ENCODE results near the gene CYYR1.
"Not testable (repeated sequence)": the region's sequence is repeated elsewhere in the genome, so short reads cannot be mapped to it uniquely, and the experiment has no call there.

CYYR1 gene

DNA sequence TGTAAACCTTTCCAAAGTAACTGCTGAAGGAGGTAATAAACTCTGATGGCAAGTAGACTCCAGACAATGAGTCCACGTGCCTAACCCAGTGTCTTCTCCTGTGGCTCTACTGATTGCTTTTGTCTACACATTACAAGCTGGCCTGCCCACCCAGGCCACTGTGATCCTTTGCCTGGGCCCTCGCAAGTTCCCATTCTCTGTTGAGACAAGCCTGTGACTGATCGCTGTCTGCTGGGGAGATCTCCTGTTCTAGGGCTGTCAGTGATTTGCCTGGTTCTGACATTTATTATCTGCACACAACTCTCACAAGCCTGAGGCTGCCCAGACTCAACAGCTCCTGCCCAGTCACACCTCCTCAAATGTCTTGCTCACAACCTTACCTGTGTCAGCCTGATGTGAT, 81.4 kb downstream of the CYYR1 start:
- in situ Hi-C loops (cut with MboI; ENCODE audit: low sequenced_read_pairs), result no loop called here

DNA sequence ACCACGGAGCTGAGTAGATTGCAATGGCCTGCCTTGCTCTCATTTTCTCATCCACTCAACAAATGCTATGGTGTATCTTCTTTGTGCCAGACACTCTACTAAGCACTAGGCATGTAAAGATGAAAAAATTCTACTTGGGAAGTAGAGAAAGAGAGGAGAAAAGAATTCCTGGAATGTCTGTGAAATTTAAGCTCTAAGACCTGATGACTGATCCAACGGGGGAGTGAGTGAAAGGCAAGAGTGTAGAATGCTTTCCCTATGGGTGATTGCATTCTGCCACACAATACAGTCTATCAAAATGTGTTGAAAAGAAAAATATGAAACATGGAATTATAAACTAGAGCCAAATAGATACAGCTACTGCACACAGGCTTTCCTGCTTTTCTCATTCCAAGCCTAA, 82.3 kb downstream of the CYYR1 start:
- in situ Hi-C loops (cut with MboI; ENCODE audit: low sequenced_read_pairs), result no loop called here

DNA sequence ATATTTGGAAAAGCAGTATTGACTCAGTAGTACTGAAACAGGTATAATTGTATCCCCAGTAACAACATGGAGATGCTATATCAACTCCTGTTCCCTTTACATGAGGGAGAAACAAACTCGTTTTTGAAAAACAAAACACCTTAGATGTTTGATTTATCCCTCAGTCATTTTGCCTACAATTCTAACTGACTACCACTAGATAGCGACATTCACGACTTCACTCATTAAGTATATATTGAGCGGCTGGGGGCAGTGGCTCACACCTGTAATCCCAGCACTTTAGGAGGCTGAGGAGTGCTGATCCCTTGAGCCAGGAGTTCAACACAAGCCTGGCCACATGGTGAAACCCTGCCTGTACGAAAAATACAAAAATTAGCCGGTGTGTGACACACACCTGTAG, 83.3 kb downstream of the CYYR1 start:
- in situ Hi-C loops (cut with MboI; ENCODE audit: low sequenced_read_pairs), result no loop called here

DNA sequence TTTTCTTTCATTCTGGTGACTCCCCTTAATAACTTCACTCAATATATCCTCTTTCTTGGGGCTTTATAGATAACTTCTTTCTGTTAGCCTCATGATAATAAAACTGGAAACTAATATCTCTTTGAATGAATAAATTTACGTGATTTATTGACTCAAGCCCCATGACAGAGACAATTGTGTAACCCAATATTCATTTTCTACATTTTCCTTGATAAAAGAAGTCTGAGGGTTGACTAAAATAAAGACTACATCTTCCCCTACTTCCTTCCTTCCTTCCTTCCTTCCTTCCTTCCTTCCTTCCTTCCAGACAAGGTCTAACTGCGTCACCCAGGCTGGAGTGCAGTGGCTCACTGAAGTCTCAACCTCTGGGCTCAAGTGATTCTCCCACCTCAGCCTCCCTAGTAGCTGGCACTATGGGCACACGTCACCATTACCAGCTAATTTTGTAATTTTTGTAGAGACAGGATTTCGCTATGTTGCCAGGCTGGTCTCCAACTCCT, 85.1 kb downstream of the CYYR1 start:
- in situ Hi-C loops (cut with MboI; ENCODE audit: low sequenced_read_pairs), result no loop called here

DNA sequence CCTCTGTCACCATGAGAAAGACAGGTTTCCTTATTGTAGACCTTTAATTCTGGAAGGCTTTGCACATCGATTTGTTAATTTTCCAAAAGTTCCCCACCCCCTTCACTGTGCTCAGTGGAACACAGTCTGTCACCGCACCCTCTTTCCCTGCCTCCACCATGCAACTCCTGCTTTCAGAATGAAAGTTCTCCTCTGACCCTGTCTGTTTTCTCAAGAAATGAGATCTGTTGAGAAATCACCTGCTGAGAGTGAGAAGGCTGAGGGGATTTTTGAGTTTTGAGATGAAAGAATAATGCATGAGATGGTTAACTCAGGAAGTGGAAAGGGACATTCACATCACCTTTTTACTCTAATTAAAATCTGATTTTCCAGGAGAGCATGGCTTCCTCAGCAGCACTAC, 99.6 kb downstream of the CYYR1 start:
- in situ Hi-C loops (cut with MboI; ENCODE audit: low sequenced_read_pairs), result no loop called here

DNA sequence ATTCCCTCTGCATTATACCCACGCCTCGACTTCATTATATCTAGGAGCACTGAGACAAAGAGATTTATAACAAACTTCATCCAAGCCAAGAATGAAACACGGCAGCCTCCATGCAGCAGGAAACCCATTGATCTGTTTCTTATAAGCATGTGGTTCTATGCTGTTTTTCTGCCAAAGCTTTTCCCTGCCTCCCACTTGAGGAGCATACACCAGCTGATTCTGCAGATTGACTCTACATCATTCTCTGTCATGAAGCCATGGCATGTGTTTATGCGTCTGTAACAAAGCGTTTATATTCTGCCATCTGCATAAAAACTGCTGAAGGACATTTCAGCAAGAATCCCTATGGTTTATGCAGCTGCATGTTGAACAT, 102.0 kb downstream of the CYYR1 start:
- in situ Hi-C loops (cut with MboI; ENCODE audit: low sequenced_read_pairs), result no loop called here

DNA sequence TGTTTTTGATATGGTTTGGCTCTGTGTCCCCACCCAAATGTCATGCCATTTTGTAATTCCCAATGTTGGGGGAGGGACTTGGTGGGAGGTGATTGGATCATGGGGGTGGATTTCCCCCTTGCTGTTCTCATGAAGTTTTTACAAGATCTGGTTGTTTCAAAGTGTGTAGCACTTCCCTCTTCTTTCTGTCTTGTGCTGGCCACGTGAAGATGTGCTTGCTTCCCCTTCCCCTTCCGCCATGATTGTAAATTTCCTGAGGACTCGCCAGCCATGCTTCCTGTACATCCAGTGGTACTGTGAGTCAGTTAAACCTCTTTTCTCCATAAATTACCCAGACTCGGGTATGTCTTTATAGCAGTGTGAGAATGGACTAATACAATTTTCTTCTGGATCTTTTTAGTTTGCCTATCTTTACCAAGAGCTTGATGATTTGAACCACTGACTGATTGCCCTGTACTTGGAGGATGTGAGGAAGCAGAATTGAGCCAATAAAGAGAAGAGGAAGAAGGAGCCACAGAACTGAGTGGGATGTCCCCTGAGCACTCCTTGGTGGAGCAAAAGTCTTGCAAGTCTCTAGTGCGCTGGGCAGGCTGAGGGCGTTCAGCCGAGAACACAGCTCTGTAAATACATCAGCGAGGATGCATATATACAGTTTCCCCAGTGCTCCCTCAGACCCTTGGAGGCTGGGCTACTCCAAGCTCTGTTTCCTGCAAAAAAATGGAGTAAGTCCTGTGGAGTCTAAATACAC, 102.6 kb downstream of the CYYR1 start:
- in situ Hi-C loops (cut with MboI; ENCODE audit: low sequenced_read_pairs), result no loop called here

DNA sequence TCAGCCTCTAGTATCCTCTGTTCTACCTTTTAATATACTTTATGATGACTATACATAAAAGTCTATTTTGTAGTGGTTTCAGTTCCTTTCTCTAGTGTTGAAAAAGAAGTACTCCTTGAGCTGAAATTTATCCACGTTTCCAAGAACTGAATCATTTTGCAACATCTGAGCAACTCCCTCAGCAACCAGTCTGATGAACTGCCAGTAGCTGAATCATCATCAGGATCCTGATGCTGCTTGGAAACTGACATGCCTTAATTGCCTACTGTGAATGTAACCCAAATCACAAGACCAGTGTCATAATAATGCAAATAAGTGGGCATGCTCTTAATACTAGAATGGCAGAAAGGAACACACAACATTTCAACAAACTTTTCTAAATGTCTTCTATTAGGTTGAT, 103.3 kb downstream of the CYYR1 start:
- in situ Hi-C loops (cut with MboI; ENCODE audit: low sequenced_read_pairs), result no loop called here

DNA sequence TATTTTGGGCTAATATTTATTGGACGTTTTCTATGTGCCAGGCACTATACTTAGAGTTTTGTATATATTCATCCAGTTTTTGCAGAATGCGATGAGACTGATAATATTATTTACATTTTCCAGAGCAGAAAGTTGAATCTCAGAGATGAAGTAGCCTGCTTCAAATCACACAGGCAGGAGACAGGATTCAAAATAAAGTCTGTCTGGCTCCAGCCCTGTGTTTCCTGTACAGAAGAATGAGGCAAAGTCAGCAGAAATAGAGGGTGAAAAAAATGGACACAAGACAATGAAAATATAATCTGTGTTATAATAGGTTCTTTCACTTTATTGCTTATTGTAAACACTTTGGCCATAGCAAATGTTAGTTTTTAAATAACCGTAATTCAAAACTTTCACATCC, 107.2 kb downstream of the CYYR1 start:
- in situ Hi-C loops (cut with MboI; ENCODE audit: low sequenced_read_pairs), result no loop called here

DNA sequence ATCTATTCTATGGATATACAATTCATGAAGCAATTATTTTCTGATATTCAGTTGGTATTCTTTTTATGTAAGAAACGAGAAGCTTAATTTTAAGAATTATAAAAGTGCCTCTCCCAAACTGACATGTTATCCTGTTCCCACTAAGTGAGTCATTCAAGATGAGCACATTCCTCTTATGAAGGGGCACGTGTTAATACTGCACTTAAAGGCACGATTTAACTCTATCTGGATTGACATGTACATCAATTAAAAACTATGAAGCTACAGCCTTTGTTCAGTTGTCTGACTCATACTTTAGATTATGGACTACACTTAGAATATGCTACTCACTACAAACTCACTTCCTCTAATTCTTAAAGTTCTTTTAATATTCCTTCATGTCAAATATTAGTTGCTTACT, 111.6 kb downstream of the CYYR1 start:
- in situ Hi-C loops (cut with MboI; ENCODE audit: low sequenced_read_pairs), result no loop called here

DNA sequence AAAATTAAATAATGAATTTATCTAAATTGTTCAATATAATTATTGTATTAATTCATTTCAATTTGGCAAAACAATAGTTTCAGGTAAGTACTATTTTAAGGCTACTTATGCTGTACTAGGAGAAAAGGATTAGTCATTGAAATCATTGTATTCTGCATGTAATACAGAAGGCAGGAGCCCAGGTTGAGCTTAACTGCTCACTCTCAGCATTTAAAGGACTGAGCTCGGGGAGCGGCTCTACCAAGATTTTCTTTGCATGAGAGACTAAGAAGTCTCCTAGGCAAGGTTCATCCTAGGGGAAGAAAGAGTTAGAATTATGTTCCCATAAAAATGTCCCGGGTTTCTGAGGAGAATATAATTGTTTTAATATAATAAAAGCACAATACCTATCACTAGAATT, 112.5 kb downstream of the CYYR1 start:
- in situ Hi-C loops (cut with MboI; ENCODE audit: low sequenced_read_pairs), result no loop called here

DNA sequence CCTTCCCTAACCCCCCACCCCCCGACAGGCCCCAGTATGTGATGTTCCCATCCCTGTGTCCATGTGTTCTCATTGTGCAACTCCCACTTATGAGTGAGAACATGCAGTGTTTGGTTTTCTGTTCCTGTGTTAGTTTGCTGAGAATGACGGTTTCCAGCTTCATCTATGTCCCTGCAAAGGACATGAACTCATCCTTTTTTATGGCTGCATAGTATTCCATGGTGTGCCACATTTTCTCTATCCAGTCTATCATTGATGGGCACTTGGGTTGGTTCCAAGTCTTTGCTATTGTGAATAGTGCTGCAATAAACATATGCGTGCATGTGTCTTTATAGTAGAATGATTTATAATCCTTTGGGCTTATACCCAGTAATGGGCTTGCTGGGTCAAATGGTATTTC, 114.2 kb downstream of the CYYR1 start:
- in situ Hi-C loops (cut with MboI; ENCODE audit: low sequenced_read_pairs), result not testable (repeated sequence)

DNA sequence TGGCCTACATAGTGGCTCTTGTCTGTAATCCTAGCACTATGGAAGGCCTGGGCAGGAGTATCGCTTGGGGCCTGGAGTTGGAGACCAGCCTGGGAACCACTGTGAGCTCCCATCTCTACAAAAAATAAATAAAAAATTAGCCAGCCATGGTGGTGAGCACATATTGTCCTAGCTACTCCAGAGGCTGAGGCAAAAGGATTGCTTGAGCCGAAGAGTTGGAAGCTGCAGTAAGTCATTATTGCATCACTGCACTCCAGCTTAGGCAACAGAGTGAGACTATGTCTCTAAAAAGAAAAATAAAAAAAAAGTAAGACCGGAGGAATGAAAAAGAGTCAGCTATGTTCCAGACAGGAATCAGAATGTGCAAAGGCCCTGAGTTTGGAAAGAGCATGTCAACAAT, 115.3 kb downstream of the CYYR1 start:
- in situ Hi-C loops (cut with MboI; ENCODE audit: low sequenced_read_pairs), result no loop called here

DNA sequence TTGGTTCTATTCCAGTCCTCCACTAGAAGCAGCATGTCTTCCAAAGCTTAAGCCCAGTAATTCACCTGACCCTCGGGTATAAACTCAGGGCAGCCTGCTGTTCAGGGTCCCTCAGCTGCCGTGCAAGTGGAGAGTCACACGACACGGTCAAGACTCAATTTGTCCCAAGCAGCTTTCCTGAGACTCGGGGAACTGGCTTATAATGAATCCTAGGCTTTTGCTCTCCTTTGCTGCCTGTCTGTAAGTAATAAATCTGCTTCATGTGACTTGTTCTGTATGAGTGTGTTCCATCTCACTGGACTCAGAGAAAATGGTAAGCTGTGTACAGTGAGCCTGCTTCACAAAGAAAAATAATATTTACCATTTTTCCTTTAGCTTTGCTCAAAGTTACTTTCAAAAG, 119.8 kb downstream of the CYYR1 start:
- in situ Hi-C loops (cut with MboI; ENCODE audit: low sequenced_read_pairs), result no loop called here

DNA sequence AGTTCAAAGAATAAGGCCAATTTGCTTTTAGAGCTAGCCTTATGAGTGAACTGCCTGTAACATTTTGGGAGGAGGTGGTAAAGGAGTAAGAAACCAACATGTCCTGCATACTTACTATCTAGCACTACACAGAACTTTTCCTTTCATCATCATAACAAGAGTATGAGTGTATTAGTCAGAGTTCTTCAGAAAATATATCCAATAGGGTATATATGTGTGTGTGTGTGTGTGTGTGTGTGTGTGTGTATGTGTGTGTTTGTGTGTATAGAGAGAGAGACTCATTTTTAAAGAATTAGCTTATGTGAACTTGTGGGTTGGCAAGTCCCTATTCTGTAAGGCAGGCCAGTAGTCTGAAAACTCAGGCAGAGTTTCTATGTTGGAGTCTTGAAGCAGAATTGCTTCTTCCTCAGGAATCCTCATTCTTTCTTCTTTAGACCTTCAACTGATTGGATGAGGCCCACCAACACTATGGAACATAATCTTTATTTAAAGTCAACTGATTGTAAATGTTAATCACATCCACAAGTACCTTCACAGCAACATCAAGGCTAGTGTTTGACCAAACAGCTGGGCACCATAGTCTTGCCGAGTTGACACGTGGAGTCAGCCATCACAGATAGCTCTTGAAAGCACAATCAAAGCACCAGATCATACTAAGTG, 121.9 kb downstream of the CYYR1 start:
- in situ Hi-C loops (cut with MboI; ENCODE audit: low sequenced_read_pairs), result no loop called here

DNA sequence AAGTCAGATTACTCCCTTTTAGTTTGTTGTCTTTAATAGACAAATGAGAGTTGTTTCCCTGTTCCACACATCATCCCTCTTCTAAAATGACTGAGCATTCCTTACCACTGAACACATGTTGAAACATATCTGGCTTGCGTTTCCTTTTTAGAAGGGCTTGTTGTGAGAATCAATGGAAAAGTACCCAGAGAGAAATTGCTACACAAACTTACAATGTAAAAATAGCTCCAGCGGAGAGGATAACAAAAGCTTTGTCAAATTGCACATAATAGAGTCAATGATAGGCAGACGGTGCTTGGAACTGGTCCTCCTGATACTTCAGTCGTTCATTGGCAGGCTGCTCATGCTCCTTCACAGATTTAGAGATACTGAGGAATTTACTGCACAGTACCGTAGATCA, 123.9 kb downstream of the CYYR1 start:
- in situ Hi-C loops (cut with MboI; ENCODE audit: low sequenced_read_pairs), result no loop called here

DNA sequence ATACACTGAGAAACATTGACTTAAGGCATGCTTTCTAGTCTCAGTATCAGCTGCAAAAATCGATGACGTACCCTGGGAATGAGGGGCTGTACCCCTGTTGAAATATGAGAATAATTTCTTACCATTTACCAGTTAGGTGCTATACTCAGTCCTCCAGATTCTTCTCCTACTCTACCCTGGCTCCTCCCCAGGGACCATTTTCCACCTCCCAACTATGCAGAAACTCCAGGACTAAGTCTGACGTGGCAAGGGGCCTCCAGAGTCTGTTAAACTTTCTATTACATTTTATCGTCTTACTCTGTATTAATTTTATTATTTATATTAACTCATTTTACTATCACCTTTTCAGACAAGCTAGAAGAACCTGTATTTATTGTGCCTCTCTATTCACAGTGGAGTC, 124.3 kb downstream of the CYYR1 start:
- in situ Hi-C loops (cut with MboI; ENCODE audit: low sequenced_read_pairs), result no loop called here

DNA sequence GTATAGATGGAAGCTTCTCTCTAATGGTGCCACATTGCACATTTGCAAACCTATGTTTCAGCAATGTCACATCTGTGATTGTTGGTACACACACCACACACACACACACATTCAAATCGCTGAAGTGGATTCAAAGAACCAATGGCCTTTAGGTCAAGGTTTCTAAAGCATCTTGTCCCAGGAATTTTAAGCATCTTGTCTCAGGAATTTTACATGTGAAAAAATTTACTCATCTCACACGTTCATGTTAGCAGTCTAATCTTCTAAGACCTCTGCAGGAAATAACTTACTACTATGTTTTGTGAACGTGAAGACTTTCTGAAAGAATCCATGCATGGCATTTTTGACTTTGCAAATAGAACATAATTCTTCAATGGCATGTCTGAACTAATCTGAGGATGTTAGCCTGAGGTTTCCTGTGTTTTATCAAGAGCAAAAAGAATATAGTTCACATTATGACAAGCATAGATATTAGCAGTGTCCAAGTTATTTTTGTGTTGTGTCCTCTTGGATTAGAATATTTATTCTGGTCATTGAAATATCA, 125.1 kb downstream of the CYYR1 start:
- in situ Hi-C loops (cut with MboI; ENCODE audit: low sequenced_read_pairs), result no loop called here

DNA sequence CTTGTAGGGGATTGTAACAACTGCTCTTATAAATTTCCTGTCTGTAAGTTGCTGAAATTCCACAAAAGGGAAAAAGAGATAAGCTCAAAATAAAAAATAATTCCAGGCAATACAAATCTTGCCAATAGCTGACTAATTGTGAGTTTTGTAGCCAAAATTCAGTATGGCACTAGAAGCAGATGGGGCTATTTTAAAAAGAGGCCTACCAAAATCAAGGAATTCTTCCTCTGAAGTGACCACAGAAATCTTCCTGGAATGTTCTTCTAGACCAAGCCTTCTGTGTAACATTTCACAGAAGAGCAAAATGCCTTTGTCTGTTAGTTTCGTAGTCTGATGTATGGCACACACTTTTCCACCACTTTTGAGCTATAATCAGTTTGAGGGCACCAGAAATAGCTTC, 127.6 kb downstream of the CYYR1 start:
- in situ Hi-C loops (cut with MboI; ENCODE audit: low sequenced_read_pairs), result no loop called here

DNA sequence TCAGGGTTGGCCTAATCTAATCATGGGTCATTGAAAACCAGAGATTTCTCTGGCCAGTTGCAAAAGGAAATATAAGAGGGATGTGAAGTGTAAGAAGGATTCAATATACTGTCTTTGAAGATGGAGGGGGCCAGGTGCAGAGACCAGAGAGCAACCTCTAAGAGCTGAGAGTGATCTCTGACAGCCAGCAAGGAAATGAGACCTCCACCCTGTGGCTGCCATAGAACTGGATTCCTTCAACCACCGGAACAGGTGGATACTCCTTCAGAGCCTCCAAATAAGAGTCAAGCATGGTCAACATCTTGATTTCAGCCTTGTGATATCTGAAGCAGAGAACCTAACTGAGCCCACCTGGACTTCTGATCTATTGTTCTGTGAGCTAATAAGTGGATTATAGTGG, 128.4 kb downstream of the CYYR1 start:
- in situ Hi-C loops (cut with MboI; ENCODE audit: low sequenced_read_pairs), result no loop called here

DNA sequence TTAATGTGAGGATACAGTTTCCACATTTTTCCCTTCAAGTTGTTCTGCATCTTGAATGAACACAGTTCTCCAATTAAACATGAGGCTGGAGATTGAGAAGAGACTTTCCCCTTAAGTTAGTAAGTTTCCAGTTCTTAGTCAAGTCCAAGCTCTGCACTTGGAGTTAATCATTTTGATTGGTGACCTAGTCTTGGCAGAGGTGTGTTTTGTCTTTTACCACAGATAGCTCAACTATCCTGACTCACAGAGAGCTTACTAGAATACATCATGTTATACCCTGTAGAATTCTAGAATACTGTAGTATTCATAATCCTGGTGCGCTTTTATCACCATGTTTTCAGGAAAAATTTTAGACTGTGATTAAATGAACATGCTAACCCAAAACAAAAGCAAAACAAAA, 129.2 kb downstream of the CYYR1 start:
- in situ Hi-C loops (cut with MboI; ENCODE audit: low sequenced_read_pairs), result no loop called here

DNA sequence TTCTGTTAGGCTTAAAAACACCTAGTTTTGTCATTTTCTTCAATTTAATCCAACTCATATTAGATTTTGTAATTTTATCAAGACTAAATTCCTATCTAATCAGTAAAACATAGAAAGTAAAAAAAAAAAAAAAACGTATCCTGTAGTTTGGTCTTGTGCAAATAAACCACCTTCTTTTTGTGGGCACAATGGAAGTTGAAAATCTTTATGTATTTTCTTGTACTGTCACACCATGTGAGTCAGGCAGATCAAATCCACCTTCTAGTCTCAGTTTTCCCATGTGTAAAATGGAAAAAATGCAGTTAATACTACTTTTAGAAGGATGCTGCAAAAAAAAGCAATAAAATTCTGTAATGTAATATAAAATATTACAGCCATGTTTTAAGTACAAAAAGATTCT, 129.8 kb downstream of the CYYR1 start:
- in situ Hi-C loops (cut with MboI; ENCODE audit: low sequenced_read_pairs), result no loop called here

Measured in HL-60/S4 (cell line).